Neutrophil (primary cell): ENCODE data around the gene KRT32.
A peak's percentile ranks its signal among the peaks of the same experiment; 100 is the strongest.

Source experiments
- H3K27ac ChIP-seq: fragments of 200-600 bp; sonication (generic); 2 replicates; pipeline ENCODE4 v1.5.1; 2016; ENCODE audit warnings: mild to moderate bottlenecking, moderate library complexity
- H3K27me3 ChIP-seq: fragments of 200-600 bp; sonication (generic); 2 replicates; pipeline ENCODE4 v1.6.0; 2016; ENCODE audit warnings: mild to moderate bottlenecking
- H3K36me3 ChIP-seq: fragments of 200-600 bp; sonication (generic); 2 replicates; pipeline ENCODE4 v1.5.1; 2017
- H3K4me1 ChIP-seq, 2 experiments: fragments of 200-600 bp in 1 of 2; sonication (generic) in 1 of 2; 1 replicate in 1 of 2; 2 replicates in 1 of 2; pipeline versions ENCODE4 v1.5.1 to v1.6.1; 2013 to 2016; ENCODE audit warnings: low read depth in 1 of 2, low read length in 1 of 2, mild to moderate bottlenecking in 1 of 2, moderate library complexity in 1 of 2; ENCODE audit not compliant: control insufficient read depth in 1 of 2, insufficient read depth in 1 of 2
- H3K4me3 ChIP-seq, 2 experiments: fragments of 200-600 bp in 1 of 2; sonication (generic) in 1 of 2; 1 replicate in 1 of 2; 2 replicates in 1 of 2; pipeline ENCODE4 v1.5.1; 2013 to 2016; ENCODE audit warnings: low read depth in 1 of 2, low read length in 1 of 2, mild to moderate bottlenecking in 1 of 2, moderate library complexity in 1 of 2
- H3K9me3 ChIP-seq: fragments of 200-600 bp; sonication (generic); 2 replicates; pipeline ENCODE4 v1.5.1; 2016
- CTCF ChIP-seq: fragments of 200-600 bp; sonication (generic); IDR thresholded peaks from 2 replicates; pipeline ENCODE4 v1.5.1; 2016; ENCODE audit warnings: antibody characterized with exemption

KRT32 gene

GRCh38 chr17:41491476-41491875 is 24.3 kb upstream of the KRT32 start:
- H3K27ac ChIP-seq, result no peak overlapping the region
- TF ChIP-seq CTCF, result no peak
- no peak overlapping the region for H3K4me3 ChIP-seq
- no peaks in the 10 kb centered on the region for H3K9me3 ChIP-seq
- peaks cover 4 to 23% of the 10 kb centered on the region in 2 experiments for H3K4me1 ChIP-seq
- no peaks in the 10 kb centered on the region for H3K36me3 ChIP-seq
- H3K27me3 ChIP-seq, result no peaks in the 10 kb centered on the region

GRCh38 chr17:41490000-41490990 is 23.1 kb upstream of the KRT32 start:
- H3K4me3 ChIP-seq, result no peak overlapping the region
- H3K36me3 ChIP-seq, result no peaks in the 10 kb centered on the region
- H3K27ac ChIP-seq, result peak overlapping the region; percentile 56
- H3K9me3 ChIP-seq, result no peaks in the 10 kb centered on the region
- H3K27me3 ChIP-seq, result no peaks in the 10 kb centered on the region
- H3K4me1 ChIP-seq, result peaks cover 0 to 18% of the 10 kb centered on the region in 2 experiments
- TF ChIP-seq CTCF, result no peak

GRCh38 chr17:41489531-41489930 is 22.3 kb upstream of the KRT32 start, which contains the start of gene KRT36:
Gene KRT36, minus strand, starts transcription at chr17:41489910. Its CDS starts 46 bp downstream, at chr17:41489864.
- H3K27ac ChIP-seq, result peak within 1 kb of the TSS; percentile 56
- TF ChIP-seq CTCF, result no peak
- no peaks in the 10 kb centered on the region for H3K27me3 ChIP-seq

GRCh38 chr17:41486809-41487530 is 19.8 kb upstream of the KRT32 start:
- H3K4me3 ChIP-seq, result no peak overlapping the region
- H3K9me3 ChIP-seq, result no peaks in the 10 kb centered on the region
- H3K27me3 ChIP-seq, result no peaks in the 10 kb centered on the region
- H3K27ac ChIP-seq, result no peak overlapping the region
- H3K4me1 ChIP-seq, result peaks cover 0 to 18% of the 10 kb centered on the region in 2 experiments
- no peaks in the 10 kb centered on the region for H3K36me3 ChIP-seq
- peak; percentile 78 for TF ChIP-seq CTCF

More at GRCh38 chr17:41489531-41489930, 22.3 kb upstream of the KRT32 start, which contains the start of gene KRT36:
- Histone ChIP-seq H3K4me3 (no peak within 1 kb of the TSS), H3K36me3 (no peaks in the 10 kb centered on the region), H3K9me3 (no peaks in the 10 kb centered on the region), H3K4me1 (peaks cover 0 to 18% of the 10 kb centered on the region in 2 experiments)

GRCh38 chr17:41486316-41486715 is 19.1 kb upstream of the KRT32 start:
- Histone ChIP-seq H3K36me3 (no peaks in the 10 kb centered on the region), H3K27me3 (no peaks in the 10 kb centered on the region), H3K4me3 (no peak overlapping the region), H3K27ac (no peak overlapping the region), H3K4me1 (peaks cover 0 to 18% of the 10 kb centered on the region in 2 experiments), H3K9me3 (no peaks in the 10 kb centered on the region)
- TF ChIP-seq CTCF, result no peak
